Stimulated activated CD8-positive, alpha-beta memory T cell treated with anti-CD3 and anti-CD28 coated beads, Interleukin-2, amount 100 ng/mL, for 48 hours (primary cell): ENCODE data around the gene PTGFRN.
"Not testable (repeated sequence)": the region's sequence is repeated elsewhere in the genome, so short reads cannot be mapped to it uniquely, and the experiment has no call there.

Source experiments
- DNase-seq, 2 donors: peaks; one replicate each; pipeline ENCODE4 v3.0.0-alpha.2; 2020; ENCODE audit warnings: low read depth in 2 of 2

Gene PTGFRN

DNA sequence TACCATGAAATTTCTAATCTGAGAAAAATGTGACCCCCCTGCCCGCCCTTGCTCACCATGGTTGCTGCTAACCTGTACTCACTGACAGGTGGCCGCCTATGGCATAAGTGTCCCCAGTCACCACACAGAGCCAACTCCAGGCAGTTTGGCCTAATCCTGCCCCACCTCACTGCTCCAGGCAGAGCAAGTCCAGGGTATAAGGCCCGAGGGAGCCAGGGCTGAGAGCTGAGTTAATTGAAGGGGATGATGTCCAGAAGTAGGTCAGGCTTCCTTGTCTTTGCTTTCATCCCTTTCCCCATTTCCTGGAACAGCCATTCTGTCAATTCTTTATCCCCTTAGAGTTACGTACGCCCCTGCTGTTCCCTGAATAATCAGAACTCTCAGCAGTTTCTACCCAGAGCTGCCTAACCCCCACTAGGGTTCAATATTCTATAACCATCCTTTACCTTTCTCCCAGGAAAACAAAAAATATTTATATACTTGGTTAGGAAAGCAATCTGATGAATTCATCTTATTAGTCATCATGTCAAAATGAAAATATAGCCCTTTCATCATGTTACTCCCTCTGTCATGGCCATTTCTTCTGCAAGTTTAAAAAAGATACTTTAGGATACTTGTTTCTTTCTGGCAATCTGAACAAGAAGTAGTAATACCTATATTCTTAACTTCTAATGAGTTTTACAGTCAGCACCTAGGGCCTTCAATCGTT, 62.4 kb downstream of the PTGFRN start:
- DNase-seq, result no peak

DNA sequence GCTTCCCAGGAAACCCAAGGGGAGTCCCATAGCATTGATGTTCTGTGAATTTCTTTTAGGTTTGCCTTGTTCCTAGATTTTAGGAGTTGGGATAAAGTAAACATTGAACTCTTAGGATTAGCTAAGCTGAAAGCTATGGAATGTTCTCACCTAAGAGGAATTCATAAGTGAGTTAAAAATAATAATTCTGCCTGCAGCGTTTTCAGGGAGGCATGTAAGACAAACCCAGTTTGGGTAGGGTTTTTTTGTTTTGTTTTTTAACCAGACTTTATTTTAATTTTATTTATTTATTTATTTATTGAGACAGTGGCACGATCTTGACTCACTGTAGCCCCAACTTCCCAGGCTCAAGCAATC, 62.9 kb downstream of the PTGFRN start:
- no peak for DNase-seq

DNA sequence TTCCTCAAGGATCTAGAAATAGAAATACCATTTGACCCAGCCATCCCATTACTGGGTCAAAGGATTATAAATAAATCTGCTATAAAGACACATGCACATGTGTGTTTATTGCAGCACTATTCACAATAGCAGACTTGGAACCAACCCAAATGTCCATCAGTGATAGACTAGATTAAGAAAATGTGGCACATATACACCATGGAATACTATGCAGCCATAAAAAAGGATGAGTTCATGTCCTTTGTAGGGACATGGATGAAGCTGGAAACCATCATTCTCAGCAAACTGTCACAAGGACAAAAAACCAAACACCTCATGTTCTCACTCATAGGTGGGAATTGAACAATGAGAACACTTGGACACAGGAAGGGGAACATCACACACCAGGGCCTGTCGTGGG, 70.6 kb downstream of the PTGFRN start:
- DNase-seq, result not testable (repeated sequence)

DNA sequence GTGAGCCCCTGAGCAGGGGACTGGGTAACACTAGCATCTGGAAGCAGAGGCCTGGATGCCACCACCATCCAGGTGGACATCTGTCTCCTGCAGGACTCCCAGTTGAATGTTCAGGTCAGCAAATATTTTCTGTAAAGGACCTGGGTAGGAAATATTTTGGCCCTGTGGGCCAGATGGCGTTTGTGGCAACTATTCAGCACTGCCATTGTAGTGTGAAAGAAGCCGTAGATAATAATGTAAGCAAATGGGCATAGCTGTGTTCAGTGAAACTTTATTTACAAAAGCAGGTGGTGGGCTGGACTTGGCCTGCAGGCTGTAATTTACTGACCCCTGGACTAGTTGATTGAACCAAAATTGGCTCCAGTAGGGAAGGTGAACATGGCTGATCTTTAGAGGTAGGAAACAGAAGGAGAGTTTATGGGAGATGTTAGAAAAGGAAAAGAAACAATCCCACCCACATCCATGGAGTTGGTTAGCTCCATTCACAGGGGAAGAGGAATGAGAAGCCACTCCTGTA, 71.9 kb downstream of the PTGFRN start:
- DNase-seq, result no peak

DNA sequence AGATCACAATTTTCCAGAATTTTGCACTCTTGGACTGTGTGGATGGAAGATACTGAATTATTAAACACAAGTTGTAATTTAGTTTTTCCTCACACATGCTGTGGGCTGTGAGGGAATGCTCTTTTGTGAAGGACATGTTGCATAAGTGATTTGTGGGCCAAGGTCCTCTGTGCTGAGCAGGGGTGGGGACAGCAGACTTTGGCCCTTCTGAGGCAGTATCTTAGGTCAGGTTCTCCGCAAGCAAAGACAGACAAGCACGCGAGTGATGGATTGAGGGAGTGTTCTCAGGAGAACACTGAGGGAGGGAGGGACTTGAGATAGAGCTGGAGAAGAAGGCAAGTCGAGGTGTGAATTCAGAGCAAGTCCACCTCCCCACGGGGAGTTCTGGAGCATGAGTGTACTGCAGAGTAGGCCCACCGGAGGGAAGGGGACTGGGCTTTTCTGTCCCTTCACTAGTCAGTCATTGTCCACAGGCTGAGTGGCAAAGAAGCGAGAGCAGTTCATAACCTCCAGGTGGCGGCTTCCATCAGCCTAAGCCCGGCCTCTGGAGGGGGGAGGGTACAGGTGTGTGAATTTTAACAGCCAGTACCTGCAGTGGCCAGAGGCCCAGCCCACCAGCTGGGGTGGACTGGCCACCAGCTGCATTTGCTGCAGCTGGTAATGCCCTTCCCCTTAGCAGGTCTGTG, 72.7 kb downstream of the PTGFRN start:
- DNase-seq, result no peak

DNA sequence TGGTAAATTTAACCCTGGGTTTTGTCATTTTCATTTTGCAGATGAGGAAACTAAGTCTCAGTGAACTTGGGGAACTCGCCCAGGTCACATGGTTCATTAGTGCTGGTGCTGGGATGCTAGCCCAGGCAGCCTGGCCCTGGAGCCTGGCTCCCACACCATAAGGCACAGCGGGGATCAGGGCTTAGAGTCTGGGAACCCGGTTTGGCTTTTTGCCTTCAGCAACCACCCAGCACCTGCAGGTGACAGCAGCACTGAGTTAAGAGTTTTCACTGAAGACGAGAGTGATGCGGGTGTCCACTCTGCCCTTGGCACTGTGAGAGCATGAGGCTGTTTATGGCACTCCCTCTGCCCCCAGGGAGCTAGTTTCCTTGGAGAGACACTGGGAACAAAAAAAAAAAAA, 73.4 kb downstream of the PTGFRN start:
- no peak for DNase-seq

DNA sequence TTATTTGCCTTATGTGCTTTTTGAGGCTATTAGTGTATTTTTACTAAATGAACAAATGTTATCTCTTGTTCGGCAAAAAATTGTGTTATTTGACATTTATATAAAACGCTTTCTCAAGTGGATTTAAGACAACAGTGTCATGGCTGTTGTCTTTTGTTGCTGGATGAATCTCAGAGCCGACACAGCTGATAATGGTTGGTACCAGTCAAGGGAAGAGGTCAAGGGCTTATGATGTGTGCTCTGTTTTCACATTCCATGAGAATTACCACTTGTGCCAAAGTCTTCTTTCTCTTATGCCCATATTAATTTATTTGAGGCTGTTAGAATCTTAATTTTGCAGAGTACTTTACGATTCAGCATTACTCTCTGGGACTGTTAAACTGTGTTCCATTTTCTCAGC, 74.0 kb downstream of the PTGFRN start:
- no peak for DNase-seq

DNA sequence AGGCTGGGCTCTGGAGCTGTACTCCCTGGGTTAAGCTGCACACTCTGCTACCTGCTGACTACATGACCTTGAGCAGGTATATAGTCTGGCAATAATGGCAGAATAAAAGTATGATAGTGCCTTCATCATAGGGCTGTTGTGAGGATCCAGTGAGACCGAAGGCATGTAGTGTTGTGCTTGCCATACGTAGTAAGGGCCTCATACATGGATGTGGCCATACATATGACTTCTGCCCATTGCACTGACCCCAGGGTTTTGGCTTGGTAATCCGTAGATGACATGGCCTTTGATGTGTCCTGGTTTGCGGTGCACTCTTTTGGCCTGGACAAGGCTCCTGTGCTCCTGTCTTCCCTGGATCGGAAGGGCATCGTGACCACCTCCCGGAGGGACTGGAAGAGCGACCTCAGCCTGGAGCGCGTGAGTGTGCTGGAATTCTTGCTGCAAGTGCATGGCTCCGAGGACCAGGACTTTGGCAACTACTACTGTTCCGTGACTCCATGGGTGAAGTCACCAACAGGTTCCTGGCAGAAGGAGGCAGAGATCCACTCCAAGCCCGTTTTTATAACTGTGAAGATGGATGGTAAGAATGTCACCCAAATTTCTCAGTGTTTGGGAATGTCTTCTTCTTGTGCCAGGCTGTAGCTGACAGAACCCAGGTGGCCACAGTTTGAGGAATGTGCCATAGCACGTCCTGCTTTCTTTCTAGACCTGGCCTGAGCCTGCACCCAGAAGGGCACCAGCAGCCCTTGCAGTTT, 74.9 kb downstream of the PTGFRN start:
- DNase-seq, result no peak

DNA sequence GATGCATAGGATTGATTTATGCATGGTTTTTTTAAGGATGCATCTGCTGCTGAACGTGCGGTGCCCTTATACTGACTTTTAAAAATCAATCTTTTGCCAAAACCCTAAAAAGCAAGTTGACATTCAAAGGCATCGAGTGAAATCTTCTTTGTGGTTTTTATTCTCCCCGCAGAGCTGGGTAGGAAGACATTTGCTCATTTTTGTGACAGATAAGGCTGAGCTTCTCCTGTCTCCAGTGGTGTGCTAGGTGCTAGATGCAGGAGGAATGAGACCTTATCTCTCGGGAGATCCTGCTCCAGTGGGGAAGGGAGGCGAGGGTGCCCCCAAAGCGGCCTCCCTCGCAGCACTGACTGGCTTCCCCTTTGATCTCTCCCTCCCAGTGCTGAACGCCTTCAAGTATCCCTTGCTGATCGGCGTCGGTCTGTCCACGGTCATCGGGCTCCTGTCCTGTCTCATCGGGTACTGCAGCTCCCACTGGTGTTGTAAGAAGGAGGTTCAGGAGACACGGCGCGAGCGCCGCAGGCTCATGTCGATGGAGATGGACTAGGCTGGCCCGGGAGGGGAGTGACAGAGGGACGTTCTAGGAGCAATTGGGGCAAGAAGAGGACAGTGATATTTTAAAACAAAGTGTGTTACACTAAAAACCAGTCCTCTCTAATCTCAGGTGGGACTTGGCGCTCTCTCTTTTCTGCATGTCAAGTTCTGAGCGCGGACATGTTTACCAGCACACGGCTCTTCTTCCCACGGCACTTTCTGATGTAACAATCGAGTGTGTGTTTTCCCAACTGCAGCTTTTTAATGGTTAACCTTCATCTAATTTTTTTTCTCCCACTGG, 76.9 kb downstream of the PTGFRN start:
- DNase-seq, result no peak

DNA sequence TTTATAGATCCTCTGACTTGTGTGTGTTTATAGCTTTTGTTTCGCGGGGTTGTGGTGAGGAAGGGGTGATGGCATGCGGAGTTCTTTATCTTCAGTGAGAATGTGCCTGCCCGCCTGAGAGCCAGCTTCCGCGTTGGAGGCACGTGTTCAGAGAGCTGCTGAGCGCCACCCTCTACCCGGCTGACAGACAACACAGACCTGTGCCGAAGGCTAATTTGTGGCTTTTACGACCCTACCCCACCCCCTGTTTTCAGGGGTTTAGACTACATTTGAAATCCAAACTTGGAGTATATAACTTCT, 77.5 kb downstream of the PTGFRN start:
- DNase-seq, result peak; percentile 36 to 37

DNA sequence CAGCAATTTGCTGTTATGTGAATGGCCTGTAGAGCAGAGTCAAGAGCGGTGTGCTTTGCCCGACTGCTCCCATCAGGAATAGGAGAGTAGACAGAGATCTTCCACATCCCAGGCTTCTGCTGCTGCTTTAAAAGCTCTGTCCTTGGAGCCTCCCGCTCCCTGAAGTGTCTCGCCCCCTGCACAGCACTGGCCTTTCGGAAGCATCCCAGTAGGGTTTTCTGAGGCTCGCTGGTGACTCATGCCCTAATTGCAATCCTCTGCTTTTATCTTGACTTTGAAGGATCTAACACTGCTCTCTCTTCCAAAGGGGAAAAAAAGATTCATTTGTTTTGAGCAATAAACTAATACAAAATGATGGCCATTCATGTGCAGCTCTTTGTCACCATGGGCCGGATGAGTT, 78.5 kb downstream of the PTGFRN start:
- DNase-seq, result no peak

DNA sequence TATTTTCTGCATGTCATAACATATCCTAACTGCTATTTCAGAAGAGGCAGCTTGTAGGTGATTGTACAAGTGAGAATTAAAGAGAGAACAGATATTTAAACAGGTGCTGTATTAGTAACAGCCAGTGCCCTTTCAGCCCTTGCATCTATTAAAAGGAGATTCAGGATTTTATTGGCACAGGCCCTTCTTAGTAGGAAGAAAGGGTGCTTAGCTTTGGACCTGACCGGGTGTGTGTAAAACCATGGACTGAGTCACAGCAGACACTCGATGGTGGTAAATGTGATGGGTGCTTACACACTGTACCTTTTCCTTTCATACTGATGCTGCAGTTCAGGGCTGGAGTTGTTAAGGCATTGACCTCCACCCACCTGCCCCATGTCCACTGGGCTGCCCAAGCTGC, 79.2 kb downstream of the PTGFRN start:
- DNase-seq, result no peak

DNA sequence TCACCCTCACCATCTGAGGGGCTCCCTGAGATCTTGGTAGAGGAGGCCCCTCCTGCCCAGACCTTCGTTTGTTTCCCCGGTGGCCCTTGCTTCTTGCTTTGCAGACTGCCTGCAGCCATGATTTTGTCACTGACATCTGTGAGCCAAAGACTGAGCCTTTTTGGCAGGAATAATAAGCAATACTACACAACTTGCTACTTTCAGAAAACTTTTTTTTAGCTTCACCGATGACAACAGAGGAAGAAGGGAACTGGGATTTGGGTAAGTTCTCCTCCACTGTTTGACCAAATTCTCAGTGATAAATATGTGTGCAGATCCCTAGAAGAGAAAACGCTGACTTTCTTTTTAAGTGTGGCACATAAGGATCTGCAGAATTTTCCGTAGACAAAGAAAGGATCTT, 80.1 kb downstream of the PTGFRN start:
- DNase-seq, result no peak

DNA sequence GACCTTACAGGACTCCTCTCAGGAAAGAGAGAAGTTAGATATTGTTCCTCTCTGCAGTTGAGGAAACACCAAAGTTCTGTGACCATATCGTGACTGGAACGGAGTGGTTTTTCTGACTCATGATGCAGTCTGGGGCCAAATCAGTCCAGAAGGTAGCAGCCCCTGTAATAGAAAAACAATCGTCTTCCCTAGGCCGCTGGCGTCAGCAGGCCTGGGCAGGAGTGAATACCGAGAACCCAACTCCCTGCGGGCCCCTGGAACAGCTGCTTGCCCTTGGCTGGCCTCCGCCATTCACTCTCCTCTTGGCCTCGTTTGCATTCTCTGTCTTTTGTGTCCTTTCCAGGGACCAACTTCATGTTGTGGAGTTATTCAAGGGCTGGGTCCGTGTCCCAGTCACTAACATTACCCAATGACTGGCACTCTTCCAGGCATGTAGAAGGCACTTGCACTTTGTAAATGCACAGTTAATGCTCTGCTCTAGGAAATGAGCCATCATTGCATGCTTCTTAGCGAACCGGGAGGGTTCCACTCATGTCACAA, 81.0 kb downstream of the PTGFRN start:
- DNase-seq, result no peak

DNA sequence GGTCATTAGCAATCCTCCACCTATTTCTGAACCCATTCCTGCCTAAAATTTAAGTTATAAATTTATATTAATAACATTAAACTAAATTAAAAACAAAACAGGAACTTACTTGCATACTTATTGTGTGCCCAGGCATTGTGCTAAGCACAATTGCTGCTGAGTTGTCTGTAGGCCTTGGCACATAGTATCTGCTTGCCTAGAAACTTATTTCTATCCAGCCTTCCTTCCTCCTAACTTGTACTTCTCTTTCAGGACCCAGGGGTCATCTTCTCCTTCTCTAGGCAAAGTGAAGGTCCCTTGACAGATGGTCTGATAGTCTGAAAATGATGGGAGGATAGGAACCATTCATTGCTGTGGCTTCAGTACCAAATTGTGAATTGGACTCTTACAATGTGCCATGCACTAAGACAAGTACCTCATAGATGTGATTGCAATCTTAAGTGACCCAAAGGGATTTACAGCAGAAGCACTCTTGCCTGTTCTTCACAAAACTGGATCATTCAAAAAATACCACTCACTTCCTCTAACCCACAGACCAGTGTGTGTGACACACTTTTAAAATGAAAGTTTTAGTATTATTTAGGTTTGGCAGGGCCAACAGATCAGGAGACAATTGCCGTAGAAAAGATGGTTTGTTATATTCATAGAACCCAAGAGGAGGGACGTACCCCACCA, 81.6 kb downstream of the PTGFRN start:
- DNase-seq, result no peak

DNA sequence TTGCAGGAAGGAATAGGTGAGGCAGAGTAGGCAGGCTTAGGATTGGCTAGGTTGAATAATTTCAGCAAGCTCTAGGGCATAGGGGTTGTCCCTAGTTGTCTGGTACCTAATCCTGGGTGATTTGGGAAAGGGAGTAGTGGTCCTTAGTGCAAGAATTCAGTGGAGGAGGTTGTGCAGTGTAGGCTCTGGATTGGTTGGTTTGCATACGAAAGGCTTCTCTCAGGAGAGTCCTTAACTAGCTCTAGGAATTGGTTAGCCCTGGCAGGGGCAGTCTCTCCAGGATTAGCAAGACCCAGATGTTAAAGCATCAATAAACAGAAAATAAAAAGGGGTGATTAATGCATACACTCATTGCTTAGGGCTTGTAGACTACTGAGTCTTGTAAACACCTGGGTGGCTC, 82.2 kb downstream of the PTGFRN start:
- DNase-seq, result no peak

DNA sequence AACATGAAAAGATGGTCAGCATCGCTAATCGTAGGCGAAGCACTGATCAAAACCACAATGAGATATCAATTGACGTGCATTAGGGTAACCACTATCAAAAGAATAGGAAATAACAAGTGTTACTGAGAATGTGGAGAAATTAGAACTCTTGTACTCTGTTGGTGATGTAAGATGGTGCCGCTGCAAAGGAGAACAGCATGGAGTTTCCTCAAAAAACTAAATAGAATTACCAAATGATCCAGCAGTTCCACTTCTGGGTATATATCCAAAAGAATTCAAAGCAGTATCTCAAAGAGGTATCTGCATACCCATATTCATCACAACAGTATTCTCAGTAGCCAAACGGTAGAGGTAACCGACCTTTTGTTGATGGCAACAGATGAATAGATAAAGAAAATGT, 83.6 kb downstream of the PTGFRN start:
- no peak for DNase-seq

DNA sequence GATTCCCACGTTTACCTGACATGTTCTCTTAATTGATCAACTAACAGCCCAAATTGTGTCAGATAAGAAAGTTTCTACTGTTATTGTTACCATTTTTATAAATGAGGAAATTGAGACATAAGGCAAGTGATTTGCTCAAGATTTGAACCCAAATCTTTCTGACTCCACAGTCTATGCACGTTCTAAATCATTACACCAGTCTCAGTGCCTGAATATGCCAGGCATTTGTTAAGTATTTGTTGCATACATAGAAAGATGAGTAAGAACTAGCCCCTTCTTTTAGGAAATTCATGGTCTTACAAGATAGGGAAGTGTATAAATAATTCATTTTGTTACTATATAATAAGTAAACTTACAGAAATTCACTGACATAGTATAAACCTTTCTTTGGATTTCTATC, 84.7 kb downstream of the PTGFRN start:
- DNase-seq, result no peak

DNA sequence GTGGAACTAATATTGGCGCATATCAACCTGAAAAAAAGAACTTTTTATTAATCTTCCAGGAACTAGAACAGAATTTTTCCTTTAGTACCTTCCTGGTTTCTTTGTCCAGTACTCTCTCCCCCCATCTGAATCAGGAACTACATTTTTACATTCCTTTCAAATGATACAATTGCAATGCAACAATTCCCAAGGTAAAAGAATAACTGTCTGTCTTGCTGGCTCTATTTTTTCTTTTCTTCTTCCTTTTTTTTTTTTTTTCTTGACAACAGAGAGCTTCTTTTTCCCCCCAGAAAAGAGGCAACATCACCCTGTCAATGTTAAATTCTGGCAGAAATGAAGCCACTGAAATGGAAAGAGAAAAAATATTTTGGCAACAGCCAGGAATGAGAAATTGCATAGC, 87.3 kb downstream of the PTGFRN start:
- DNase-seq, result no peak

DNA sequence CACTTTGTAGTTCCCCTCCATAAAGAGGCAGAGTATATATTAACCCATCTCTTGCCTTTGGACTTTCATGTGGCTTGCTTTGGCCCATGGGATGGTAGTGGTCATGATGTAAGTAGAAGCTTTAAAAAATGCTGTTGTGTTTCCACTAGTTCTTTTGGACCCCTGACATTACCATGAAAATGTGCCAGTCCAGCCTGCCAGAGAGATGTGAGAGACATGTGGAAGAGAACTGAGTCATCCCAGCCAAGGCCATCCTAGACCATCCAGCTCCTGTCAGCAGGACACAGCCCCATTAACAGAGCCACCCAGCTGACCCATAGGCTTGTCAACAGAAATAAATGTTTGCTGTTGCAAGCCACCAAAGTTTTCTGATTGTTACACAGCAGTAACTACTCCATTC, 87.9 kb downstream of the PTGFRN start:
- no peak for DNase-seq

DNA sequence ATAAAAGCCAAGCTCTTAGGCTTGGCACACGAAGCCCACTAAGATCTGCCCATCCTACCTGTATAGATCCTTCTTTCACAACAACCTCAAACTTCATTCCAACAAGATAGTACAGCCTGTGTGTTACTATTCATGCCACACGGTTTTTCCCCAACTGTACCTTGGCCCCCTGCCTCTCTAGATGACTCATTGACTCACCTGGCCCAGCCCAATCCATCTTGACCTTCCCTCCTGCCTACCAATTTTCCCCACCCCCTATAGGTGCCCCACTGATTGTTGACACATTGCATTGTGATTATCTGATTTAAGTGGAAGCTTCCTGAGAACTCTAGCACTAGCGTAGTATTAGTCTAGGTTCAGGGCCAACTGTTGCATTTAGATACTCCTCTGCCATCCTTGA, 89.9 kb downstream of the PTGFRN start:
- DNase-seq, result no peak
